ENCODE measurements around the gene GABRB1.

DNA sequence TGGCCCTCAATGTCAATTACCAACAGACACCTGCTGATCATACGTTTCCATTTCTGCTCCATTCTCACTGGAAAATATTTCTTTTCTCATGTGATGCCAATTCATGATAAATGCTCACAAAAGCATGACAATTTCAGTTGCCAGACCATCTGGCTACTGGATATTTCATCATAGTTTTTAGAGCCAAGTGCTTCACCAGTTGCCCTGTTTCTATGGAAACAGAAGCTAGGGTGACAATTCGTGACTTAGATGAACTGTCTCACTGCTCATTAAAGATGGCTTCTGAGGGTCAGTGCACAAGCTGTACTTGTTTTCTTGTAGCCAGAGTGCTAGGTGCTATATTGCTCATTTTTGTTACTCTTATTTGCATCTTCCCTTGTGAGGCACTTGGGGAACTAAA, 247.3 kb downstream of the GABRB1 start:
- TF ChIP-seq CREB5 (CRISPR knock-in tag; IDR thresholded peaks at IDR 0.05; ENCODE audit: low read depth) (no peak), PATZ1 (CRISPR knock-in tag; IDR thresholded peaks at IDR 0.05; ENCODE audit: borderline replicate concordance) (no peak), RARB (CRISPR knock-in tag; IDR thresholded peaks at IDR 0.05) (no peak), TOX (CRISPR knock-in tag; IDR thresholded peaks at IDR 0.05; ENCODE audit: borderline replicate concordance) (no peak), ZNF565 (CRISPR knock-in tag; conservative IDR thresholded peaks at IDR 0.05; ENCODE audit: low read depth) (no peak), TCF4 (CRISPR knock-in tag; IDR thresholded peaks at IDR 0.05; ENCODE audit: borderline replicate concordance) (no peak), ARNTL (CRISPR knock-in tag; IDR thresholded peaks at IDR 0.05; ENCODE audit: borderline replicate concordance, low read depth) (no peak), ESRRG (CRISPR knock-in tag; IDR thresholded peaks at IDR 0.05) (no peak), OSR1 (CRISPR knock-in tag; IDR thresholded peaks at IDR 0.05) (no peak), BACH2 (CRISPR knock-in tag; IDR thresholded peaks at IDR 0.05; ENCODE audit: borderline replicate concordance) (no peak), CSRNP3 (CRISPR knock-in tag; IDR thresholded peaks at IDR 0.05) (no peak), ZFP3 (CRISPR knock-in tag; IDR thresholded peaks at IDR 0.05) (no peak), ZNF8 (CRISPR knock-in tag; IDR thresholded peaks at IDR 0.05) (no peak)

Measured in SK-N-SH treated with all-trans-retinoic acid at 6 μM for 48 hours (cell line).